Activated gamma-delta T cell (primary cell): ENCODE measurements around the gene LYSMD3.
"Not testable (repeated sequence)": the region's sequence is repeated elsewhere in the genome, so short reads cannot be mapped to it uniquely, and the experiment has no call there.

Experiments
- DNase-seq: peaks from one replicate; lab custom pipeline; 2025; lab: John Stamatoyannopoulos, UW
- total RNA-seq, 2 donors: gene quantifications; one replicate each; lab custom pipeline; 2026; lab: John Stamatoyannopoulos, UW

Gene LYSMD3
- total RNA-seq: 49.7 to 52.6 reads per million in 2 donors

DNA sequence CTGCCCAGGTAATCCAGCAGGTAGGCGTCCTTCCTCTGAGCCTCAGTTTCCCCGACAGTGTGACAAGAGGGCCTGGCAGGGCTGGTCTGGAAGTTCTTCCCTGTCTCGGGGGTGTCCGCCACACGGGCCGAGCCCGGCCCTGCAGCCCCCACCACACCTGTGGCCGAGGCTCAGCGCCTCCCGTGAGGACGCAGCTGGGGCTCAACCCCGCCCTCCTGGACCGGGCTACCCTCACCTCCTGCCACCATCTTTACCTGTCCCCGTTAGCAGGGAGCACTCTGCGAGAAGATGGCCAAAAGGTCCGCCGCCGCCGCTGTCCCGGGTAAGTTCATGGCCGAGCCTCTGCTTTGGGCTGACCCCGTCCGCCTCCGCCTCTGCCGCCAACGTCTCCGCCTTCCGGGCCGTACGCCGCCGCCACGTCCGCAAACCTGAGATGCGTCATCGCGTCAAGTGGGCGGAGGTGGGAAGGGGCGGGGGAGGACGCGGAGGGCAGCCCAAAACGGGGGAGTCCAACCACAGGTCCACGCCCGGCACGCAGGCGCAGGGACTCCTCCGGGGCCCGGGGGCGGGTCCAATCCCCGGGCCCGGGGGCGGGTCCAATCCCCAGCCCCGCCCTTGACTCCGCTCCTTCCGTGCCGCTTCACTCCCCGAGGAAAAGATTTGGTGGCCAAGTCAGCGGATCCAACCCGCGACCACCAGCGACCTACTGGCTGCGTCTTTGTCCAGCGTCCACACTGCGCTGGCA lies at the start of gene LYSMD3:
TSS of gene LYSMD3 (minus strand) at position 391 of the 745 bp plus-strand sequence. CDS start 4,295 bp downstream, outside the sequence.
- DNase-seq: peak; percentile 98

DNA sequence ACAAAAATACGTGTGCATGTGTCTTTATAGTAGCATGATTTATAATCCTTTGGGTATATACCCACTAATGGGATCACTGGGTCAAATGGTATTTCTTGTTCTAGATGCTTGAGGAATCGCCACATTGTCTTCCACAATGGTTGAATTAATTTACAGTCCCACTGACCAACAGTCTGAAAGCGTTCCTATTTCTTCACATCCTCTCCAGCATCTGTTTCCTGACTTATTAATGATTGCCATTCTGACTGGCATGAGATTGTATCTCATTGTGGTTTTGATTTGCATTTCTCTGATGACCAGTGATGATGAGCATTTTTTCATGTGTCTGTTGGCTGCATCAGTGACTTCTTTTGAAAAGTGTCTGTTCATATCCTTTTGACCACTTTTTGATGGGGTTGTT lies 47.2 kb upstream of the LYSMD3 start:
- DNase-seq: not testable (repeated sequence)

DNA sequence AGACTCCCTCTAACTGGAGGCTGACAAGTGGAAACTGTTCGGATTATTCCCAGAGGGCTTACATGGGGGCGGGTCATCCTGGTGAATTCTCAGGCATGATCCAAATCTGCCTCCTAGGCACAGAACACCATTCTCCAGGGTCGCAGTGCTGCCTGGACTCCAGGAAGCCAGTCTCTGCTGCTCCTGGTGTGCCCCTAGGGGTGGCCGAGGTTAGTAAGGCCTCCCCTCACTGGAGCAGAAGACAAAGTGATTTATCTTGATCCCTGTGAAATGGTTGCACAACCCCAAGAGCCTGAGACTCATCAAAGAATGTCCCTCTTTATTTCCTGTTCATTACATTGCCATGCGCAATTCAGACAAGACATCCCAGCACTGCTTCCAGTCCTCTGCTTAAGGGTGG lies 46.3 kb upstream of the LYSMD3 start:
- DNase-seq: no peak

DNA sequence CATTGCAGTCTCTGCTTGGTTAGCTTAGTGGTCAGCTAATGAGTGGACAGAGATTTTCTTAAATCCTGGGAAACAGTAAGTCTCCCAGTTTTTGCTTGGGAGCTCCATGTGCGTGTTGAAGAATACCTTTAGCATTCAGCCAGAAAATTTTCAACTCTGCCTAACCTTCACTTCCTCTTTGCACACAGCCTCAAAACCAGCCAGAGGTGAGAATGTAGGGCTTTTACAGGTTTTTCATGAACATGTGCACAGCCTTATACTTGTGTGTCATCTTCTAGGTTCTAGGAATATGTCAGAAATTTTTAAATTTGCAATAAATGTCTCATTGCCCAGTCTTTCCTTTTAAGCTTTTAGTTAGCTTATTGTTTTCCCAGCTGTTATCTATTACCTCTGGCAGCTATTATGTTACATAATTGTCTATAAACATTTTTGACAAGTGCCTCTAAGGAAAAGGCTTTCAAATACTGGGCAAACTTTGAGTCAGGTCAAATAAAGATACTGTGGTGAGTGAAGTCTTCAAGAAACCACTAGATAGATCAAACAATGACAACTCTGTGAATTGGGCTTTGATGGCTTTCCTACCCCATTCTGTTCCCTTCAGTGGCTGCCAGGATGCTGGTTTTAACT lies 41.9 kb upstream of the LYSMD3 start:
- DNase-seq: no peak

DNA sequence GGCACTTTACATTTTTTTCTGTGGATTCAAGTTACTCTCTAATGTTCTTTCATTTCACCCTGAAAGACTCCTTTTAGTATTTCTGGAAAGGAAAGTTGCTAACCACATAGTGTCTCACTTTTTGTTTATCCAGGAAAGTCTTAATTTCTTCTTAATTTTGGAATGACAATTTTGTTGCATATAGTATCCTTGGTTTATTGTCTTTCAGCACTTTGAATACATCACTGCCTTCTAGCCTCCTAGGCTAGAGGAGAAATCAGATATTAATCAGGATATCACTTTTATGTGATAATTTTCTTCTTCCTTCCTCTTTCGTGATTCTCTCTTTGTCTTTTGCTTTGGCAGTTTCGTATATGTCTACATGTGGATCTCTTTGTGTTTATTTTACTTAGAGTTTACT lies 40.6 kb upstream of the LYSMD3 start:
- no peak for DNase-seq

DNA sequence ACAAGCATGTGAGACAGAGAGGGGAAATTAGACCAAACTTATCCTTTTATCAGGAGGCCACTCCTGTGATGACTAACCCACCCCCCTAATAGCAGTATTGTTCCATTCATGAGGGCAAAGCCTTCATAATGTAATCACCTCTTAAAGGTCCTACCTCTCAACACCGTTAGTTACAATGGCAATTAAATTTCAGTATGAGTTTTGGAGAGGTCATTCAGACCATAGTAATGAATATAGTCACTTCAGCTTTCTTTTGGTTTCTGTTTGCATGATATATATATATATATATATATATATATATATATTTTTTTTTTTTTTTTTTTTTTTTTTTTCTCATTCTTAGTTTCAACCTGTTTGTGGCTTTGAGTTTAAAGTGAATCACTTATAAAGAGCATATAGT lies 39.7 kb upstream of the LYSMD3 start:
- DNase-seq: no peak

DNA sequence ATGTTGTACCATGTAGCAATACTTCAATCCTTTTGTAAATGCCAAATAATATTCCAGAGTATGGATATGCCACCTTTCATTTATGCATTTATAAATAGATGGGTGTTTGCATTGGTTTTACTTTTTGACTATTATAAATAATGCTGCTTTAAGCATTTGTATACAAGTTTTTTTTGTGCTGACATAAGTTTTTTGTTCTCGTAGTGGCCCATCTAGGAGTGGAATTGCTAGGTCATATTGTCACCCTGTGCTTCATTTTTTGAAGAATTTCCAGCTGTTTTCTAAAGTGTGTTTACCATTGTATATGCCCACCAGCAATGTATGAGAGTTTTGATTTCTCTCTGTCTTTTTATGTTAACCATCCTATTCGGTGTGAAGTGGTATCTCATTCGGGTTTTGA lies 36.1 kb upstream of the LYSMD3 start:
- DNase-seq: no peak

DNA sequence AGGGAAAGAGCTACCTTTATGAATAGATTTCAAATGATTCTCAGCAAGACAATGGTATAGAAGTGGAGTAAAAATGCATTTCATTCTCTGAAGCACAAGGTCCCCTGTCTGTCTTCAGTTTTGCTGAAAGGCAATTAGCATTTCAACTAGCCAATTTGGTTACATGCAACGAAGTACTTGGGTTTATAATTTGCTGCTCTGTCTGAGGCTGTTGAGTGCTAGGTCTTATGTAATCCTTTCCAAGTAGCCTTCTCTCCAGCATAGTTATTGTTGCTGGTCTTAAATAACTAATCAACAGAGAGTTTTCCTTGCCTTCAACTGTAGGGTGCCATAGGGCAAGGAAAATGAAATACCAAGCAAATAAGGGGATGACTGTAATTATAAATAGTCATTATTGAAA lies 33.7 kb upstream of the LYSMD3 start:
- no peak for DNase-seq

DNA sequence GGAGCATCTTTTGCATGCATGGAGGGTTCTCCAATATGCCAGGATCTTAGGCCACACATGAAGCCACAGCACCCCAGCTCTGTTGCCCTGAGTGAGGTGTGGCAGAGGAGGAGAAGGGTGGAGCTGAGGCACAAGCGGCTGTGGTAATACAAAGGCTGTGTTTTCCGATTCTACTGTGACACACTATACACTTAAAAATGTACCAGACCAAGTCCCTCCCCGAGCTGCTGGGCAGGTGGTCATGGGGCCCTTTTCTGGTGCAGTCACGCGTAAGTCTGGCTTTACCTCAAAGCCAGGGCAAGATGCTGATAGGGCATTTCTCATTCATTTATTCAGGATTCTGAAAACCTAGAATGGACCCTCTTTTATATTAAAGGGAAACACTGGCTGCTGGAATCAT lies 33.0 kb upstream of the LYSMD3 start:
- DNase-seq: no peak

DNA sequence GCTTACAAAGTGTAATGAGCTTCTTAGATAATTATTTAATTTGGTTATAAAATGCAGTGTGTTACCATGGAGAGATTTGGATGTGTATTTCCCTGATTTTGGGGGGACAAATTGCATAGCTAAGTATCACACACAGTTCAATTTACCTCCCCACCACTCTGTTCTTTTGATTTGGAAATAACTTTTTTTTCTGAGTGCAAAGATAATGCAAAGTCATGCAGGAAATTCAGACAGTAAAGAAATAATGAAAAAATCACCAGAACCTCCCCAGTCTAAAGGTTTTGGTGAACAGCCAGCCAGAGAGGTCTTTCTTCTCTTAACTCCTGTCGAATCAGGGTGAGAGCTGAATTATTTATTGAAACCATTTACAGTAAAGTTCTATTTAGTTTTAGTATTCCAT lies 32.4 kb upstream of the LYSMD3 start:
- DNase-seq: no peak

DNA sequence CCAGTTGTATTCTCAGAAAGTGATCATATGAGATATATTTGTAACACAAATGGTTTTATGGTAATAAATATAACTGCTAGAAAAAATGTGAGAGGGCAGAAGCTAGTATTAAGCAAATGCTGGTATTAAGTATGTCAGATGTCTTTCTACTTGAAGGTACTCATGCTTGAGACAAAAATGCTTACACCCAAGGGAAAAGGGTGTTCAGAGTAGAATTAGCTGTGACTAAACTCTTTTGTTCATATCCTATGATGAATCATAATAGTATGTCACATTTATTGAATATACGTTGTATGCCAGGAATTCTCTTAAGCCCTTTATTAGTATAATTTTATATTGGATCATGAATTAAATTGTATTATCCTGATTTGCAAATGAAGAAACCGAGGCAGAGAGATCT lies 31.4 kb upstream of the LYSMD3 start:
- no peak for DNase-seq

DNA sequence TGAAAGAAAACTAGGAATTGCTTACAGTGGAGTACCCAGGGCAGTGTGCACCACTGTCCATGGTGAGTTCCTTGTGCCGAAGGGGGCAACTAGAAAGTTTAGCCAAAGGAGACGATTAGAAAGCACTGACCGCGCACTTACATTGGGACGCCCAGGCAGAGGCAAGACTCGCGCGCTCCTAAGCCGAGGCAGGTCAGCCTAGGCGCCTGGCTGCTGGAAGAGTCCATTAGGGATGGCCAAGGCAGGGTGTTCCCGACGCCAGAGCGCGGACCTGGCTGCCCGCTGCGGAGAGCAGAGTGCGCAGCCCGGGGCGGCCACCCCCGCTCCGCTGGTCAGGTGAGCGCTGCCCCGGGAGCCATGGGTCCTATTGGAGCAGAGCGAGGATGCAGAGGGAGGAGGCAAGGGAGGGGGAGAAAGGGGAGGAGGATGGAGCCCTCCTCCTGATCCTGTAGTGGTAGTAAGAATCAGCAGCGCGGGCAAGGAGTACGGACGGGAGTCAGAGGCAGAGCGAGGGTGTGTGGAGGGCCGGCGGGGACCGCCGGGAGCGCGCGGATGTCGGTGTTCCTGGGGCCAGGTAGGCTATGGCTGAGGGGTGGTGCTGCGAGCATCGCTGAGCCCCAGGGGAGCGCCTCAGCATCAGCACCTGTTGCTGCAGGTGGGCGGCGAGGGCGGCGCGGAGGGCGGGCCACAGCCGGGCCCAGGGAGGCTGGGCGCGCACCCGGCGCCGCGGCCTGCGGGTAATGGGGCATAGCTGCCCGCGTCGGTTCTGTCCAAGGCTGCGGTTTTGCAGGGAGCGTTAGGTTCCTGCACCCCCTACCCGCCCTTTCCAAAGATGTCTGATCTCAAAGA lies 29.2 kb upstream of the LYSMD3 start, which contains the start of gene ADGRV1:
TSS of gene ADGRV1 (plus strand) at position 454 of the 849 bp plus-strand sequence. CDS start at position 553, 99 bp downstream.
- DNase-seq: peak; percentile 9

DNA sequence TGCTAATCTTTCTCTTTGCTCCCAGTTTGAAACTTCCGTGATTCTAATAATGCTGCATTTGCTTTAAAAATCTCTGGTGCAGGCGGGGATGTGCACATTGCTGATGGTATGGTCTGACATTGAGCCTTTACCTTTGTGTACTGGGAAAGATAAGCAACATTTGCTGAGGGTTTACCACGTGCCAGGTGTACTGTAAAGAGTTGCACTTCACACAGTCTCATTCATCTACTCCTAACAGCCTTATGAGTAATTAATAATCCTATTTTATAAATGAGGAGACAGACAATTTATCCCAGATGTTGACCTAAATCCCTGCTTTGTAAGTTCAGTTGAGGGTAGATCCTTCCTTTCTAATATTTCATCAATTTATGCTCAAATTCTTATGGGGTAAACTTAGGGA lies 28.5 kb upstream of the LYSMD3 start:
- DNase-seq: no peak

DNA sequence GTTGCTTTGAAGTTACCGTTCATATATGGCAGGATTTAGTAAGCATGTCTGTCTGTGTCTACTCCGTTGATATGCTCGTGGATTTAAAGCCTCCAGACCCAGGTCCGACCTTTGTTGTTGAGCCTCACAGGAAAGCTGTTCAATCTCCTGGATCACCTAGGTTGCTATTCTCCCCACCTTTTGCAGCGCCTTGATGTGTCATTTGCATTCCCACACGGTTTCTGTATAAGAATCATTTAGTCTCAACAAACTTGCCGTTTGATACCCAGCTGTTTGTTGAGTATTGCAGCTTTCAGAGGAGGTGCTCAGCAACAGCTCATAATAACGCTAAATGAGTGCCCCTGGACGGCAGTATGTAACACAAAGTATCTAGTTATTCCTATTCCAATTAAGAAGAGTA lies 28.0 kb upstream of the LYSMD3 start:
- no peak for DNase-seq

DNA sequence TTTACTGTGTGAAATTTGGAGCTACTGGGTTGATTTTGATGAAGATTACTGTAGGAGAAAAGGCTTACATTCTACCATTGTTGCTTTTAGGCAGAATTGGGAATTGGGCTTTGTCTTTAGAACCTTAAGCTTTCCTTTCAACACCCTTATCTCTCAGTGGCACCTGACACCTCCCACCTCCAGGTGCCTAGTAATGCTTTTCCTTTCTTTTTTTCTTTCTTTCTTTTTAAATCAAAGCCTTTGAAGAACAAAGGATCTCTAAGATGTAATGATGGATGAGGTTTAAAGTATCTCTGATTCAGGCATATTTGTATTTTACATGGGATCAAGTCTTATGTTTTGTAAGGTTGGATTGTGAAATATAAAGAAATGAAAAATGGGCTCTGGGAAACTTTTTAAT lies 26.3 kb upstream of the LYSMD3 start:
- no peak for DNase-seq

DNA sequence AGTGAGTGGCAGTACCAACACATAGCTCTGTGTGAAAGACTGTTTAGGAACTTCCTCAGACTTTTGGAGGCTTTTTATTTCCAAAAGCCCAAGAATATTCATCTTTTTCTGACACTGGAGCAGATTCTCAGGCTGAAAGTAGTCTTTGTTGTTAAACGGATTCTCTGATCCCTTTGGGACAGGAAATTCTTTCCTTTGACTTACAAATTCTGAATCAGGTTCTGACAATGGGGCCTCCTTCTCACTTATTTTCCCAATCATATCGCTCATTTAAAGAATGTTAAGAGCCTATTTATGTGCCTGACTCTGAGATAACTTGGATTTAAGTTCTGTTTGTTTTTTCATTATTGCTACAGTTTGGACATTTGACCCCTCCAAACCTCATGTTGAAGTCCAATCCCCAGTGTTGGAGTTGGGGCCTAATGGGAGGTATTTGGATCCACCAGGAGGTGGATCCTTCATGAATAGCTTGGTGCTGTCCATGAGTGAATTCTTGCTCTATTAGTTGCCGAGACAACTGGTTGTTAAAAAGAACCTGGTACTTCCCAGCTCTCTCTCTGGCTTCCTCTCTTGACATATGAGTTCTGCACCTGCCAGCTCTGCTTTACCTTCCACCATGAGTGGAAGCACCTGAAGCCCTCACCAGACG lies 25.1 kb upstream of the LYSMD3 start:
- DNase-seq: no peak

DNA sequence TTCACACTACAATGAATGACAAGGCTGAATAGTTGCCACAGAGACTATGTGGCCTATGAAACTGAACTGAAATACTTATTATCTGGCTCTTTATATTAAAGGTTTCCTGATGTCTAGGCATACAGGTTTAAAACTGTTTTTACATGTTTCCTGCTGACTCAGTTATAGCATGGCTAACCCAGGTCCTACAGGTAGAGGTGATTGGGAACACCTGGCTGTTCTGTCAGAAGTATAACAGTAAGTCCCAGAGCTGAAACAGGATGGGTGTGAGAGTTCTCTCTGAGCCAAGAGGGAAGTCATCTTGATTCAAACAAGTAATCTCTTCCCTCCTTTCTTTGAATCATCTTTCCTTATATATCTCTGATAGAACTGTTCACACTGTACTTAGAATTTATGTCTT lies 24.3 kb upstream of the LYSMD3 start:
- no peak for DNase-seq

DNA sequence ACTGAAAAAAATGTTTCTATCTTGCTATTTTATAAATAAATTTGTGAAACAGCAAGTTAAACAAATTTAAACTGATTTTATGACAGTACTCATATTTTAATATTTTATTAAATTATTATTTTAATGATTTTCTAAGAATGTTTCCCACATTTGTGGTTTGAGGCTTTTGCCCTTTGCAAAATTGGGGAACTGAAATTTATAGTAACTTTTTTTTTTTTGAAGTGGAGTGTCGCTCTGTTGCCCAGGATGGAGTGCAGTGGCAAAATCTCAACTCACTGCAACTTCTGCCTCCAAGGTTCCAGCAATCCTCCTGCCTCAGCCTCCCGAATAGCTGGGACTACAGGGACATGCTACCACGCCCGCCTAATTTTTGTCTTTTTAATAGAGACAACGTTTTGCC lies 22.0 kb upstream of the LYSMD3 start:
- no peak for DNase-seq

DNA sequence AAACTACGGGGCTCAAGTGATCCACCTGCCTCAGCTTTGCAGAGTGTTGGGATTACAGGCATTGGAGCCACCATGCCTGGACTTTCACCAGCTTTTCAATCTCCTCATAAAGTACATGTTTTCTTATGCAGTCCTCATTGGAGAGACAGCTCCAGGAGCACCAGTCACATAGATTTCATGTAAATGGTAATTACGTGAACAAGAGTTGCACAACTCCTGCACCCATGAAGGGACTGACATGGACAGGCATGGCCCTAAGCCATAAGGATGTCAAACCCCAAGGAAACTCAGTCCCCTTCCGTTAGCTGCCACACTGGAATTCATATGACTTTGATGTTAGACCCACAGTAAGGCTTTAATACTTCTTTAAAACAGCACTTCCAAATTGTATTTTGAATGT lies 21.6 kb upstream of the LYSMD3 start:
- no peak for DNase-seq

DNA sequence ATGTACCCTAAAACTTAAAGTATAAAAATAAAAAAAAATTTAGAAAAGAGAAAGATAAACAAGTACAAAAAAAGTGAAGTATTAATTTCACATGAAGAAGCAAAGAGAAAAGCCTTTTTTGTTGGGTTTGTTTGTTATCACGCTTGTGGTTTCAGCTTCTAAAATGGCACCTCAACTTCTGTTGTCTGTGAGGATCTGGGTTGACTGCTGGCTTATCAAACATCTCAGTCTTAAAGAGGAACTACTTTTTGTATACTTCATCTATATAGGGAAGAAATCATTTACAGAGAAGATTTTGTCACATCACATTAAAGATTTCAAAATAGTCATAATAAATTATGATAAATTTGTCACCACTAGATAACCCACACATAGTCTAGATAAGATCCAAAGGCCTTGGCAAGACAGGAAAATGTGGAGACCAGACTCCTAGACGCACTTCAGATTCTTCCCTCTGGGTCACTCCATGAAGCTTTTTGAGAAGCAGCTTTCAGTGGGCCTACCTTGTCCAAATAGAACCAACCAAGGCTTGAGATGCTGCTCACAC lies 20.4 kb upstream of the LYSMD3 start:
- no peak for DNase-seq

DNA sequence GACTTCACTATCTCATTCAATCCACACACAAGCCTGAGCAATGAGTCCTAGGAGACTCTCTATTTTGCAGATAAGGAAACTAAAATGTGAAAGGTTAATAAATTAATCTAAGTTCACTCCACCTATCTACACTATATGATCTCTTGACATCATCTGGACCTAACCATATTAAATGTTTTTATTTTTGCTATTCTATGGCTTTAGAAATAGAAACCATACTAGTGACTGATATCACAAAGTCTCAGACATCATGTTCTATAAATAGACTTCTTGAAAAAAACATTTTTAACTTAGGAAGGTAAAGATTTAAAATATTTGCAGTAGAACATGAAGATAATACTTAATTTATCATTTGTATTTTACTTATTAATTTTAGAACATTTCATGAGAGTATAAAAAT lies 19.8 kb upstream of the LYSMD3 start:
- no peak for DNase-seq

DNA sequence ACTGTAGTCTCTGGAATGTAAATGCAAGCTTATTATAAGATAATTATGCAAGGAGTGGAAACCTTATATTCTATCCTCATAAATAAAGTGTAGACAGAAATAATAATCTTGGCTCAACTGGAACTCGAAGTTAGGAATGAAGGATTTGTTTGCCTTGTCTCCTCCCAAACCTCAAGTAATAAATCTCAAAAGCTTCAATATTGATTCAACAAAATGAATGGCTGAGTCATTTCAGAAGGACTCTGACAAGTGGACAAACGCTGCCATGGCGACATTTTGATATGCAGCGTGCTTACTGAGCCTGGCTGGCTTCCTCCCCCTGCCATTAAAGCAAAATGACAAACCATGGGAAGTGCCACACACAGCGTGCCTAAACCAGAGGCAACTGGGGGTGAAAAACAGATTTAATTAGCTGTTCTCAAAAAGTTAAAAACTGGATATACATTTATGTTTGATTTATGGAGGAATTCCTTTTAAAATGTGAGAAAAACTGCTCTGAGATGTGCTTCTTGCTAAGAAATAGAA lies 18.7 kb upstream of the LYSMD3 start:
- DNase-seq: no peak
